ENCODE results near the gene SMARCE1. TPM values are rescaled to one million over a fixed set of nuclear protein-coding genes. Genes with fewer than 3 reads are reported as not detected.

SMARCE1 gene
- total RNA-seq, 2 experiments from 2014 or later, result 75.9 to 109 TPM

DNA sequence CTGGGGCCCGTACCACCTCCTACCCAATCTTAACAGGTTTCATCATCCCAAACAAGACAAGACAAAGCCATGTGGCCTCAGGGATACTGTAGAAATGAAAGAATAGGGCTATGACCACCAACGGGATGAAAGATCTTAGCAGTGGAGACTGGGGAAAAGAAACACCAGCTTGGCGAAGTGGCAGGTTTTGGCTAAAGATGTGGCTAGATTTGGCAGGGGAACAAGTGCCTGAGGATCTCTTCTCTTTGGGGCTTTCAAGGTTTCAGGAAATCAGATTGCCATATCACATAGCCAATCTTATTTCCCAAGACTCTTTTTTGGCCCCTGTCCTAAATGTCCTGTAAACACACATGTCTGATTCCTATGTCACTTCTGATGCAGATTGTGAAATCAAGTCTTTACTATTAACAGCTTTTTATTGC lies 49.0 kb upstream of the SMARCE1 start:
- intact Hi-C loops (cut with micrococcal nuclease; ENCODE audit: unreplicated experiment), result no loop called here
- no peak overlapping the region for H3K4me2 ChIP-seq (ENCODE audit: low read length)
- POLR2A ChIA-PET, result interaction anchor here (1.0 kb wide), 1 partner anchor 50 kb away, joined by 4 read pairs; no protein-coding TSS in a partner anchor
- no peaks in the 10 kb centered on the region for H3K4me1 ChIP-seq (ENCODE audit: insufficient read depth, low read length, poor library complexity, severe bottlenecking)
- no peaks in the 10 kb centered on the region for H3K79me2 ChIP-seq (ENCODE audit: insufficient read depth, low read depth, low read length)
- CTCF ChIA-PET (ENCODE audit: unreplicated experiment), result no interaction called here
- no peaks in the 10 kb centered on the region for H3K9me2 ChIP-seq (ENCODE audit: insufficient read depth, low read length)
- no peaks in the 10 kb centered on the region for H3K9me3 ChIP-seq (ENCODE audit: low read length)
- H4K20me1 ChIP-seq (ENCODE audit: insufficient read depth, low read length), result no peaks in the 10 kb centered on the region
- no TSS peak for BruUV-seq (replicated peaks)
- no peak overlapping the region for H3K4me3 ChIP-seq (ENCODE audit: low read depth, low read length, poor library complexity, severe bottlenecking)
- H2AFZ ChIP-seq (ENCODE audit: low read length), result no peak overlapping the region
- no peaks in the 10 kb centered on the region for H3K36me3 ChIP-seq (ENCODE audit: insufficient read depth, low read length)
- no peak for DNase-seq (ENCODE audit: low spot score)
- H3K27ac ChIP-seq (ENCODE audit: low read depth, low read length, poor library complexity, severe bottlenecking), result no peak overlapping the region
- TF ChIP-seq, protein P1, sequence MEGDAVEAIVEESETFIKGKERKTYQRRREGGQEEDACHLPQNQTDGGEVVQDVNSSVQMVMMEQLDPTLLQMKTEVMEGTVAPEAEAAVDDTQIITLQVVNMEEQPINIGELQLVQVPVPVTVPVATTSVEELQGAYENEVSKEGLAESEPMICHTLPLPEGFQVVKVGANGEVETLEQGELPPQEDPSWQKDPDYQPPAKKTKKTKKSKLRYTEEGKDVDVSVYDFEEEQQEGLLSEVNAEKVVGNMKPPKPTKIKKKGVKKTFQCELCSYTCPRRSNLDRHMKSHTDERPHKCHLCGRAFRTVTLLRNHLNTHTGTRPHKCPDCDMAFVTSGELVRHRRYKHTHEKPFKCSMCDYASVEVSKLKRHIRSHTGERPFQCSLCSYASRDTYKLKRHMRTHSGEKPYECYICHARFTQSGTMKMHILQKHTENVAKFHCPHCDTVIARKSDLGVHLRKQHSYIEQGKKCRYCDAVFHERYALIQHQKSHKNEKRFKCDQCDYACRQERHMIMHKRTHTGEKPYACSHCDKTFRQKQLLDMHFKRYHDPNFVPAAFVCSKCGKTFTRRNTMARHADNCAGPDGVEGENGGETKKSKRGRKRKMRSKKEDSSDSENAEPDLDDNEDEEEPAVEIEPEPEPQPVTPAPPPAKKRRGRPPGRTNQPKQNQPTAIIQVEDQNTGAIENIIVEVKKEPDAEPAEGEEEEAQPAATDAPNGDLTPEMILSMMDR (conservative IDR thresholded peaks at IDR 0.05; ENCODE audit: low read length), result no peak
- no peak for TF ChIP-seq EZH2phosphoT487 (IDR thresholded peaks at IDR 0.05; ENCODE audit: borderline replicate concordance, low read depth, low read length)

DNA sequence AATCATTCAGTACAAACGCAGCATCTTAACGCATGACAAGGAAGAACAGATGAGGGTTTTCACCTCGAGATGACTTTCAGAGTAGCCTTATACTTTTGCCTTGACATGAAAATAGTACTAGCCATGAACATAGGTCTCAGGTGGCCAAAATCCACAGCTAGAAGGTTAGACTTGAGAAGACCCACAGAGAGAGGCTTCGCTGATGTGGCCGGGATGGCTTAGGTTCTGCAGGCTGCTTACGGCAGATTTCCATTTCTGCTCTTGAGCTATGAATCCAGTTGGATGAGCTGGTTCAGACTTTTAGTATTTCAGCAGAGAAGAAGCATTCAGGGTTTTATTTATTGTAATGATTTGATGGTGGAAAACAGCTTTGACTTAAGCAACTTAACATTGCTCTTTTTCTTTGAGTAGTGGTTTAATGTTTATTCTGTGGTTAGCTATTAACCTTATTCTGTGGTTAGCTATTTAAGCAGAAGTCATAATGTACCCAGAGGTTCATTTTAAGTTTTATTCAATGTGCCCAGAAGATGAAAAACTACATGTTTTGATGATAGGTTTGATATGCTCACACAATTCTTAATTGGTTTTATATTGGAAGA lies 48.4 kb upstream of the SMARCE1 start:
- Histone ChIP-seq H3K36me3 (ENCODE audit: insufficient read depth, low read length) (no peaks in the 10 kb centered on the region), H2AFZ (ENCODE audit: low read length) (no peak overlapping the region), H3K9me3 (ENCODE audit: low read length) (no peaks in the 10 kb centered on the region), H3K4me2 (ENCODE audit: low read length) (no peak overlapping the region), H3K9me2 (ENCODE audit: insufficient read depth, low read length) (no peaks in the 10 kb centered on the region), H3K79me2 (ENCODE audit: insufficient read depth, low read depth, low read length) (no peaks in the 10 kb centered on the region), H3K4me1 (ENCODE audit: insufficient read depth, low read length, poor library complexity, severe bottlenecking) (no peaks in the 10 kb centered on the region), H3K27ac (ENCODE audit: low read depth, low read length, poor library complexity, severe bottlenecking) (no peak overlapping the region), H3K4me3 (ENCODE audit: low read depth, low read length, poor library complexity, severe bottlenecking) (no peak overlapping the region), H4K20me1 (ENCODE audit: insufficient read depth, low read length) (no peaks in the 10 kb centered on the region)
- no peak for DNase-seq (ENCODE audit: low spot score)
- intact Hi-C loops (cut with micrococcal nuclease; ENCODE audit: unreplicated experiment), result no loop called here
- no TSS peak for BruUV-seq (replicated peaks)
- ChIA-PET POLR2A (interaction anchor here (1.0 kb wide), 1 partner anchor 49 kb away, joined by 4 read pairs; no protein-coding TSS in a partner anchor), CTCF (ENCODE audit: unreplicated experiment) (no interaction called here)
- TF ChIP-seq EZH2phosphoT487 (IDR thresholded peaks at IDR 0.05; ENCODE audit: borderline replicate concordance, low read depth, low read length), result no peak
- TF ChIP-seq, protein P1 (conservative IDR thresholded peaks at IDR 0.05; ENCODE audit: low read length), result no peak

DNA sequence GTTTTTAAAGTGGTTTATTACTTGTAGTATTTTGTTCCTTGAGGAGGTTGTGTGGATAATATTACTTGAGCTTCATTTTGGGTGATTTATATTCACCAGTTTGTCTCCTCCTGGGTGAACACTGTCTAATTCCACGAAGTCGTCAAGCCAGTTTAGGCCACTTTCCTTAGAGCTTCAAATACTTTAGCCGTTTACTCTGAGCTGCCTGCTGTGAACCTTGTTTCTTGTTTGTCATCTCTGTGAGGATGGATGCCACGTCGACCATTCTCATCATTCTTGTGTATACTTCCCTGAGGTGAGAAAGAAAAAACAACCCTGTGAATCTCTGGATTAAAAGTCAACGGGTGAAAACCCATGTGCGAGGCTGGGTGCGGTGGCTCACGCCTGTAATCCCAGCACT lies 47.0 kb upstream of the SMARCE1 start:
- H3K79me2 ChIP-seq (ENCODE audit: insufficient read depth, low read depth, low read length), result no peaks in the 10 kb centered on the region
- no peak overlapping the region for H2AFZ ChIP-seq (ENCODE audit: low read length)
- no peak overlapping the region for H3K27ac ChIP-seq (ENCODE audit: low read depth, low read length, poor library complexity, severe bottlenecking)
- H3K4me1 ChIP-seq (ENCODE audit: insufficient read depth, low read length, poor library complexity, severe bottlenecking), result no peaks in the 10 kb centered on the region
- intact Hi-C loops (cut with micrococcal nuclease; ENCODE audit: unreplicated experiment), result no loop called here
- H4K20me1 ChIP-seq (ENCODE audit: insufficient read depth, low read length), result no peaks in the 10 kb centered on the region
- no peak for TF ChIP-seq EZH2phosphoT487 (IDR thresholded peaks at IDR 0.05; ENCODE audit: borderline replicate concordance, low read depth, low read length)
- TF ChIP-seq, protein P1 (conservative IDR thresholded peaks at IDR 0.05; ENCODE audit: low read length), result no peak
- no peaks in the 10 kb centered on the region for H3K9me3 ChIP-seq (ENCODE audit: low read length)
- H3K36me3 ChIP-seq (ENCODE audit: insufficient read depth, low read length), result no peaks in the 10 kb centered on the region
- no TSS peak for BruUV-seq (replicated peaks)
- ChIA-PET POLR2A (no interaction called here), CTCF (ENCODE audit: unreplicated experiment) (no interaction called here)
- no peak overlapping the region for H3K4me2 ChIP-seq (ENCODE audit: low read length)
- DNase-seq (ENCODE audit: low spot score), result no peak
- H3K4me3 ChIP-seq (ENCODE audit: low read depth, low read length, poor library complexity, severe bottlenecking), result no peak overlapping the region
- no peaks in the 10 kb centered on the region for H3K9me2 ChIP-seq (ENCODE audit: insufficient read depth, low read length)
